Measurements from ENCODE around the gene C1orf226. TPM values are rescaled to one million over a fixed set of nuclear protein-coding genes. Genes with fewer than 3 reads are reported as not detected.

The C1orf226 gene
- total RNA-seq, 1 donor from 2014 or later, result 0.26 TPM

DNA sequence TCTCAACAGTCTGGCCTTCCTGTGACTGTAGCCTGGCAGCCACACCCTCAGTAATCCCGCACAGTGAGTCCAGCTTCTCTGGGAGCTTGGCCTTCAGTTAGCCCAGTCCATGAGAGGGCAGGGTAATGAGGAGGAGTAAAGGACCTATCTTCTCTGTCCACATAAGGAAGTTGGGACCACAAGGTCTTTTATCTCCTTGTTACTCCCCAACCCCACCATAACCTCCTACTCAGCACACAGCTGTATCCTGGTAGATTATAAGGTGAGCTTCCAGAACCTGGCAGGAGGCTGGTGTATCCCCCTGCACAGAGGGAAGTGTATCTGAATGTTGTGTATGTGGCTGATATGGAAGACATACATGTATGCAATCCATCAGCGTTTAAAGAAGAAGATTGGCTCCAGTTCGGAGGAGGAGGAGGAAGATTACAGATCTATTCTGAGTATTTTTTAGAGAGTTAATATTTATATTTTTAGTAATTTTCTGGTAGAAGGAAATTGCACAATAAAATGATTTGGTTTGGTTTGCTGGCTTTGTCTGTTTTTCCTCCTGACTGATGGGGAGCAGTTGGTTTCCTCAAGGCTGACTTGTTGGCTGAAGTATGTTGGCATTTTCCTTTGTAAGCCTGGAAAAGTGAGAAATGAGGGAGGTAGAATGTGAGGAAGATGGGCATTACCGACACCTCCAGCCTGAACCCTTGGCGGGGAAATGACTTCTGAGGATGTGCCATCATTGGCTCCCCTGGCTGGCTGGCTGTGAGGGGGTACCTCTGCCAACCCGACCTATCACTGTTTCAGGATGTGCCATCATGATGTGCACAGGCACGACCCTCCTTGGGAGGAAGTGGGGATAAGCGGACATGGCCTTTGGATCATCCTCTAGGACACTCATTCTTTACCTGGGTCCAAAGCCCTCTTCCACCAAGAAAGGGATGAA, 5.0 kb downstream of the C1orf226 start:
- TF ChIP-seq, protein P1, sequence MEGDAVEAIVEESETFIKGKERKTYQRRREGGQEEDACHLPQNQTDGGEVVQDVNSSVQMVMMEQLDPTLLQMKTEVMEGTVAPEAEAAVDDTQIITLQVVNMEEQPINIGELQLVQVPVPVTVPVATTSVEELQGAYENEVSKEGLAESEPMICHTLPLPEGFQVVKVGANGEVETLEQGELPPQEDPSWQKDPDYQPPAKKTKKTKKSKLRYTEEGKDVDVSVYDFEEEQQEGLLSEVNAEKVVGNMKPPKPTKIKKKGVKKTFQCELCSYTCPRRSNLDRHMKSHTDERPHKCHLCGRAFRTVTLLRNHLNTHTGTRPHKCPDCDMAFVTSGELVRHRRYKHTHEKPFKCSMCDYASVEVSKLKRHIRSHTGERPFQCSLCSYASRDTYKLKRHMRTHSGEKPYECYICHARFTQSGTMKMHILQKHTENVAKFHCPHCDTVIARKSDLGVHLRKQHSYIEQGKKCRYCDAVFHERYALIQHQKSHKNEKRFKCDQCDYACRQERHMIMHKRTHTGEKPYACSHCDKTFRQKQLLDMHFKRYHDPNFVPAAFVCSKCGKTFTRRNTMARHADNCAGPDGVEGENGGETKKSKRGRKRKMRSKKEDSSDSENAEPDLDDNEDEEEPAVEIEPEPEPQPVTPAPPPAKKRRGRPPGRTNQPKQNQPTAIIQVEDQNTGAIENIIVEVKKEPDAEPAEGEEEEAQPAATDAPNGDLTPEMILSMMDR (IDR thresholded peaks at IDR 0.05; ENCODE audit: insufficient read depth, low read length, severe bottlenecking), result no peak
- DNase-seq (ENCODE audit: low read depth) (no peak), FAIRE-seq (no peak)
- H3K4me3 ChIP-seq (ENCODE audit: low read depth, low read length), result no peak overlapping the region
- no peaks in the 10 kb centered on the region for H3K36me3 ChIP-seq (ENCODE audit: control insufficient read depth, insufficient read depth, low read length)
- H3K27me3 ChIP-seq (ENCODE audit: control insufficient read depth, insufficient read depth, low read length), result no peaks in the 10 kb centered on the region

DNA sequence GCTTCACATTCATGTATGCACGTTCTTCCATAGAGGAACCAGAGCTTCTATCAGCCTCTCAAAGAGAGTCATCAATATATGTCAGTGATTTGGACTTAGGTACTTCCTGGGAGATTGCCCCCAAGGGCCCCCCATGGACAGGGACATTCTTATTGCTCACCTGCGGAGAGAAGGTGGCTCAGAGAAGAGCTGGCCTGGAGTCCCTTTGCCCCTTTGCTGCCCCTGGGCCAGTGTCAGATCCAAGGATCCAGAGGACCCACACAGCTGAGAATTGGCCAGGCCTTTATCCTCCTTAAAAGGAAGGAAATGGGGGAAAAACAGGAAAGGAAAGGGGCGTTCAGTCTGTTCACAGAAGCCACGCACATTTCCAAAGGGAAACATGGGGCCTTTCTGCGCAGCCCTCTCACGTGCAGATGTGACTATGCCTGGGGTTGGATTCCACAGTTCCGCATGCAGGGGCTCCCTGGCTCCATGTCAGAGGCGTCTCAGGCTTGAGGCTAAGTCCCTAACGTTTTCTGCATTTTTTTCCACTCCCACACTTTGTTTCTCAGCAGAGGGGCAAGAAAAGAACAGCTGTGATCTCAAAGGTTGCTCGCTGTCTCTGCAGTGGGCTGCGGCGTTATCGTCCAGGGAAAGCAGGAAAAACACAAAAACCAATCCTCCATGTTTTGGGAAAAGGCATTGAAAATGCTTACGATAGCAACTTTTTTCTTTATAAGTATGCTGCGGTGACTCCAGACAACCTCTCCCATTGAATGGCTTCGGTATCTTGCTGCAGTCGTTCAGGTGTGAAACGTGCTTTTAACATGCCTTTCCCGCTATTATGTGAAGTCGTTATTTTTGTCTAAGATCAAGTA, 5.9 kb downstream of the C1orf226 start:
- no peak overlapping the region for H3K4me3 ChIP-seq (ENCODE audit: low read depth, low read length)
- H3K36me3 ChIP-seq (ENCODE audit: control insufficient read depth, insufficient read depth, low read length), result no peaks in the 10 kb centered on the region
- FAIRE-seq (no peak), DNase-seq (ENCODE audit: low read depth) (no peak)
- H3K27me3 ChIP-seq (ENCODE audit: control insufficient read depth, insufficient read depth, low read length), result no peaks in the 10 kb centered on the region
- TF ChIP-seq, protein P1 (IDR thresholded peaks at IDR 0.05; ENCODE audit: insufficient read depth, low read length, severe bottlenecking), result no peak

DNA sequence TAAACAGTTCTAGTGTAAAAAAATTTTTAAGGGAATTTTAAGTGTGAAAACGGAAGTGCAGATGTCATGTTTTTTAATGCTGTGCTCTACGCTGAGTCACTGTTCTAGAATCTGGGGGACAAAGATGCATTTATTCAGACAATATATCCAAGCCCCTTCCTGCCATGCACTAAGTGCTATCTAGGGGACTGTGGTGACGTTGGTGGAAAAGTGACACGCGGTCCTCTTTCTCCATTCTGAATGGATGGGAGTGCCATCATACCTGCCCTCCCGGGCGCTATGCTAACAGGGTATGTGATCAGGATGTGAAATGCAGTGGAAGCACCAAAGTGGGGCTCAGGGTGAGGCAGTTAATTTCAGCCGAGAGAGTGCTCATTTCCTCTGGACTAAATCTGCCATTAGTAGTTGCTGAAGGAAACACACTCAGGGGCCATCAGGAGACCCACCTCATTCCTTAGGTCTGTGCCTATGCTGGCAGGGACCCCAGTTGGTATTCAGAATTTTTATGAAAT, 6.6 kb downstream of the C1orf226 start:
- TF ChIP-seq, protein P1 (IDR thresholded peaks at IDR 0.05; ENCODE audit: insufficient read depth, low read length, severe bottlenecking), result no peak
- H3K36me3 ChIP-seq (ENCODE audit: control insufficient read depth, insufficient read depth, low read length), result no peaks in the 10 kb centered on the region
- no peak overlapping the region for H3K4me3 ChIP-seq (ENCODE audit: low read depth, low read length)
- DNase-seq (ENCODE audit: low read depth) (no peak), FAIRE-seq (no peak)
- H3K27me3 ChIP-seq (ENCODE audit: control insufficient read depth, insufficient read depth, low read length), result no peaks in the 10 kb centered on the region

DNA sequence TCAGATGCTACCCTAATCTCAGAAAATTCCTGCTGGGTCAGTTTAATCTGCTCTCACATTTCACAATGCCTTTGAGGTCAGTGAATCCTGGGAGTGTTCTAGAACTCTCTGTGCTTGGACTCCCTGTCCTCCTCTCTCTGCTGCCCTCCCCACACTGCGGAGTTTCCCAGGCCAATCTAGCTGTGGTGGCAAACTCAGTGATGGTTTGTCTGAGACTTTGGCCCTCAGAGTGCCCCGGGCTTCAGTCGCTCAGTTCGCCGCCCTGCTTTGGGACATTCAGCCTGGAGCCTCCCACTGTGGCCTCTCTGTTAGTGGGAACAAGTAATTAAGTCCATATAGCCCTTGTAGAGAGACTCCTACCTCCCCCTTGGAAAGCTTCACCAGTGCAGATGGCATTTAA, 7.1 kb downstream of the C1orf226 start:
- FAIRE-seq (no peak), DNase-seq (ENCODE audit: low read depth) (no peak)
- TF ChIP-seq, protein P1 (IDR thresholded peaks at IDR 0.05; ENCODE audit: insufficient read depth, low read length, severe bottlenecking), result no peak
- H3K27me3 ChIP-seq (ENCODE audit: control insufficient read depth, insufficient read depth, low read length), result no peaks in the 10 kb centered on the region
- H3K4me3 ChIP-seq (ENCODE audit: low read depth, low read length), result no peak overlapping the region
- no peaks in the 10 kb centered on the region for H3K36me3 ChIP-seq (ENCODE audit: control insufficient read depth, insufficient read depth, low read length)

DNA sequence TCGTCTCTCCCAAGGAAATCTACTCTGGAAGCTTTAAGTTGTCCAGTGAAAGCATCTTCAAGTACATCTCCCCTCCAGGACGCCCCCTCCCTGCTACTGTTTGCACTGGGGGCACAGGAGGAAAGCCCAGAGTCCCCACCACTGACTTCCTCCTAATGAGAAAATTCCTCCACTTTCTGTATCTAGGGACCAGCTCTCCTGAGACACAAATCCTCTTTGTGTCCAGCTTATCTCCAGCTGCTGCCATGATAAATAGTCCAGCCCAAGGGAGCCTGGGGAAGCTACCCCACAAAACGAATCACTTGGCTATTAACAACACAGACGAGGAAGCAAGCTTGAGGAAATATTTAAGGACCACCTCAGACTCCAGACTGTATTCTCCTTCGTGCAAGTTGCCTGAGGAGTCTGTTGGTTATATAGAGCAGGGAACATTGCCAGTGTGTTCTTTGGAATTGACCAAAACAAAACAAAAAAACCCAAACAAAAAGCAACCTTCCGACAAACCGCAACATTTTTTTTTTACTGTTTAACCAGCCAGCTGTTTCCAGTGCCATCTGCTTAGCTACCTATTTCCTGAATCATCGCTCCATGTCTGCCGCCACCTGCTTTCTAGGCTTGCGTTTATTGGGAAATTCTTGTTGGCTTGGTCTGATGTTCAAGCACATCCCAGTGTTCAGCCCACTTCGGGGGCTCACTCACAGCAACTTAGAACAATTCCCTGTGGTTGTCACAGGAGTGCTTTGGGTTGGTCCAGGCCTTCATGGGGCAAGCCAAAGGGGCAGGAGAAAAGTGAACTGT, 7.7 kb downstream of the C1orf226 start:
- DNase-seq (ENCODE audit: low read depth) (no peak), FAIRE-seq (peak; percentile 52)
- H3K27me3 ChIP-seq (ENCODE audit: control insufficient read depth, insufficient read depth, low read length), result no peaks in the 10 kb centered on the region
- no peak overlapping the region for H3K4me3 ChIP-seq (ENCODE audit: low read depth, low read length)
- TF ChIP-seq, protein P1 (IDR thresholded peaks at IDR 0.05; ENCODE audit: insufficient read depth, low read length, severe bottlenecking), result no peak
- no peaks in the 10 kb centered on the region for H3K36me3 ChIP-seq (ENCODE audit: control insufficient read depth, insufficient read depth, low read length)
